GM21825 (cell line): ENCODE results near the gene ADPRHL1.
"Not testable (repeated sequence)": the region's sequence is repeated elsewhere in the genome, so short reads cannot be mapped to it uniquely, and the experiment has no call there.

Experiments
- ATAC-seq: cut with Tn5 transposase; IDR thresholded peaks from one replicate; pipeline ENCODE4 v1.9.1; 2021; ENCODE audit warnings: mild to moderate bottlenecking, moderate library complexity; ENCODE audit not compliant: unreplicated experiment

The ADPRHL1 gene

DNA sequence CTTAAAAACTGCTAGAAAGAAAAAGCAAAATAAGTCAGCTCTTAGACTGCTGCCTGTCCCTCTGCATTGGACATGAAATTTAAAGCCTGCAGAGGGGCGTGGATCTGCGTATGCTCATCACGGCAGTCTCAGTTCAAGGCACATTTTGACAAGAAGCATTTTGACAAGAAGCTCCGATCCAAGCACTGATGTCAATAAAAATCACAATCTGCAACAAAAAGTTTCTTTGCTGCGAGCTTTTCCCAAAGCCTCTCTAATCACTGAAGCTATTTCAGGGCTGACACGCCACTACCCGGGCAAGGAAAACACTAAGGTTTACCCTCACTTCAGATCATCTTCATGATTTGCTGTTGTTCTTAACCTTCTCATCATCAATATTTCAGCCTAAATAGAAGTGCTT is 29.8 kb upstream of the ADPRHL1 start:
- no peak for ATAC-seq

DNA sequence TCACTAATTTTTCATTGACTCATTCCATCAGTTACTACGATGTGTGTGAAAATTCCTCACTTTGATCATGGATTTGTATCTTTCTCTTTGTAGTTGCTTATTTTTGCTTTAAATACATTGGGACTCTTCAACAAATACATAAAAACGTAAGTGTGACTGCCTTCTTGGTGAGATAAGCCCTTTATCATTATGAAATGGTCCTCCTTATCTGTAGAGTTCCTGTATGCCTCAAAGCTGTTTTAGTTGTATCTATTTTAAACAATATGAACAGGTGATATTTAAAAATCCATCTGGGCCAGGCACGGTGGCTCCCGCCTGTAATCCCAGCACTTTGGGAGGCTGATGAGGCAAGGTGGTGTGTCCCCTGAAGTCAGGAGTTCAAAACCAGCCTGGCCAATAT is 25.9 kb upstream of the ADPRHL1 start:
- no peak for ATAC-seq

DNA sequence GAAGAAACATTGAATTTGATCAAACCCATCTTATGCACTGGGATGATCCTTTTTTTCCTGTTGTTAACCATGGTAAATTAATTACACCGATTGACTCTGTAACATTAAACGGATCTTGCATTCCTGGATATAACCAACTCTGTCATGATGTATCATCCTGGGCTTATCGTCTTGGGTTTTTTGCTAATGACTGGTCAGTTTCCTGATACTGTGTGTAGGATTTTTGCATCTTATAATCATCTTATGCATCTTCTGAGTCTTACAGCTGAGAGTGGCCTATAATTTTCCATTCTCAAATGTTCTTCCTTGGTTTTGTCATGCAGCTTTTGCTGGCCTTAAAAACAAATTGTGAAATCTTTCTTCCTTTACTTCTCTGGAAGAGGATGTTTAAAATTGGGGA is 24.4 kb upstream of the ADPRHL1 start:
- ATAC-seq: no peak

DNA sequence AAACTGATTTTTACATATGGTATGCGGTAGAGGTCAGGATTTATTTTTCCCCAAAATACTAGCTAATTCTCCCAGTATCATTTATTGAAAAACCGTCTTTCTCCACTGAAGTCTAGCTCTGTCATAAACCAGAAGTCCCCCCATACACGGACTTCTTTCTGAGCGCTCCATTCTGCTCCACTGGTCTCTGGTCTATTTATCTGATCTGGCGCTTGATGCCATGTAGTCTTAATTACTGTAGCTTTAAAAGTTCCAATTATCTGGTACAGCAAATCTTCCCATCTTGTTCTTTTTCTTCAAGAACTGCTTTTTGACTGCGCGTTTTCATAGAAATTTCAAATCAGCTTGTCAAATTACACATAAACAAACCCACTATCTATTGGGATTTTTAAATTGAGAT is 23.5 kb upstream of the ADPRHL1 start:
- no peak for ATAC-seq

DNA sequence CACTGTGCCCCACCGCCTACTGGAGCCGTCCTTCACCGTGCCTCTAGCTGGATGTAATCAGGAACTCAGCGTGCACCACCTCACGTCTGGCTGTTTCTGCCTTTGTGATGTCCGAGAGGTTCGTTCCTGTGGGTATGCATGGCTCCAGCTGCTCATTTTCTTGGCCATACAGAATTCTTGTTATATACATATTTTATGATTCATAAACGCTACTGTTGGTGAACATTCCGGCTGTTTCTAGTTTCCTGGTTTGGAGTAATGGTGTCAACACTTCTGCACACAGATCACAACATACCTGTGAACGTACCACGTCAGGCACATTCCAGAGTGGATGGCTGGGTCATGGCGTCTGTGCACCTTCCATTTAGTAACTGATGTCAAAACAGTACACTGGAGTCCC is 22.6 kb upstream of the ADPRHL1 start:
- no peak for ATAC-seq

DNA sequence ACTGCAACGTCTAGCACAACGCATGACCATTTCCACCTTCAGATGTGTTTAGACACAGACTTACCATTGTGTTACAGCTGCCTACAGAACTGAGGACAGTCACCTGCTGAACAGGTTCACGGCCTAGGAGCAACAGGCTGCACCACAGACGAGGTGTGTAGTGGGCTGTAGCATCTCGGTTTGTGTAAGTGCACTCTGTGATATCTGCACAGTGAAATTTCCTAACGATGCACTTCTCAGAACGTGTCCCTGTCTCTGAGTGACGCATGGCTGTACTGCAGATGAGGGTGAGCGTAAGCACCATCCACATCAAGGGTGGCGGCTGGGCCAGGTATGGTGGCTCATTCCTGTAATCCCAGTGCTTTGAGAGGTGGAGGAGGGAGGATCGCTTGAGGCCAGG is 22.0 kb upstream of the ADPRHL1 start:
- no peak for ATAC-seq

DNA sequence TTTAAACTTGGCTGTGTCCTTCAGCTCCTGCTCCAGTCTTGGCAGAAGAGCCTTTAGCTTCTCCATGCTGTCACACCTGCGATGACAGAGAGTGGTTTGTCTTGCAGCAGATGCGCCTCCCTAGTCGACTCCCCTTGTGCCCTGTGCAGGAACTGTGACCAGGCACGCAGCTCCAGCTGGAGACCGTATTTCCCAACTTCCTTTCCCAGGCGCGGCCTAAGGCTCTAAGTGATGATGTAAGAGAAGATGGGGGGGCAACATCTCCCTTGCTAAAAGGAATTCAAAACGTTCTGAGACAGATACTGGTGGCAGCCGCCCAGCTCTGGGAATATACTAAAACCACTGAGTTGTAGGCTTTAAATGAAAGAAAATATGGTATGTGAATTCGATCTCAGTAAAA is 20.9 kb upstream of the ADPRHL1 start:
- no peak for ATAC-seq

DNA sequence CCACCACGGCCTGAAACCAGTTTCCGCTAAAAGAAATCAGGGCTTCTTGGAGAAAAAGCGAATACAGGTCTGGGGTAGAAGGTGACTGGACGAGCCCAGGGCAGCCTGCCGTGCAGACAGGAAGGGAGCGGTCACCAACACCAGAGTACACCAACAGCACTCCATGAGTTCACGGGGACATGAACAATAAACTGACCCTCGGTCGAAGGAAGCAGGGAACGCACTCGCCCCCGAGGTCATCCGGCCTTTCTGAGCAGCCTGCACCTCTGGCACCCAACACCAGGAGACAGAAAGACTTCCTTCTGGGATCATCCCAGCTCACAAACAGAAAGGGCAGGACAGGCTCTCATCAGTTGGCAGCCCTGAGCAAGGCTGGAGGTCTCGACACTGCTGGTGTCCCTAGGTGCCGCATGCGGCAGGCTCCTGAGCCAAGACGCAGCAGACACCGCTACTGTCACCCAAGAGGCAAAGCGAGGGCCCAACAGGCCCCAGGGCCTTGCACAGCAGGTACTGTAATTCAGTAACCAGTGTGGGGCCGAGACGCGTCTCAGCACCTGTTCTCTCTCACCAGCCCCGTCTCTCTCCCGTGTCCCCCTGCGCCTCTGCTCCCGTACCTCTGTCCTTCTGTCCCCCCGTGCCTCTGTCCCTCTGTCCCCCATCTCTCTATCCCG is 19.2 kb upstream of the ADPRHL1 start:
- no peak for ATAC-seq

DNA sequence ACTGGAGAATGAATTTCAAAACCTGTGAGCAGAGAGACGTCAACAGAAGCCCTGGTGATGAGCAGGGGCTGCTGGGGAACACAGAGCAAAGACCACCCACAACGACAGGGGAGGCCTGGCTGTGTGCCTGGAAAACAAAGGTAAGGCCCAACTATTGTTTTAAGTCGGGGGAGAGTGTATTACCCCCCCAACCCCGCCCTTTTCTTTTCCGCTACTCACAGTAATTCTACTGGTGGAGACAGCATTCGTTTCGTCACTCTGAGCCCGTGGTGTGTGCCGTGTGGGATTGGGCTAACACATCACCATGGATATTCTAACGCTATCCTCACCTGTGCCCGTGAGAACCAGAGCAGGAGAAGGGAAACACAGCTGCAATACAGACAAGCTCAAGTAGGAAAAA is 18.6 kb upstream of the ADPRHL1 start:
- no peak for ATAC-seq

DNA sequence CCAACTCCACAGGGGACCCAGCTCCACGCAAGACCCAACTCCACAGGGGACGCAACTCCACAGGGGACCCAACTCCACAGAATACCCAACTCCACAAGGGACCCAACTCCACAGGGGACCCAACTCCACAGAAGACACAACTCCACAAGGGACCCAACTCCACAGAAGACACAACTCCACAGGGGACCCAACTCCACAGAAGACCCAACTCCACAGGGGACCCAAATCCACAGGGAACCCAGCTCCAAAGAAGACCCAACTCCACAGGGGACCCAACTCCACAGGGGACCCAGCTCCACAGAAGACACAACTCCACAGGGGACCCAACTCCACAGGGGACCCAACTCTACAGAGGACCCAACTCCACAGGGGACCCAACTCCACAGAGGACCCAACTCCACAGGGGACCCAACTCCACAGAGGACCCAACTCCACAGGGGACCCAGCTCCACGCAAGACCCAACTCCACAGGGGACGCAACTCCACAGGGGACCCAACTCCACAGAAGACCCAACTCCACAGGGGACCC is 17.4 kb upstream of the ADPRHL1 start:
- not testable (repeated sequence) for ATAC-seq

DNA sequence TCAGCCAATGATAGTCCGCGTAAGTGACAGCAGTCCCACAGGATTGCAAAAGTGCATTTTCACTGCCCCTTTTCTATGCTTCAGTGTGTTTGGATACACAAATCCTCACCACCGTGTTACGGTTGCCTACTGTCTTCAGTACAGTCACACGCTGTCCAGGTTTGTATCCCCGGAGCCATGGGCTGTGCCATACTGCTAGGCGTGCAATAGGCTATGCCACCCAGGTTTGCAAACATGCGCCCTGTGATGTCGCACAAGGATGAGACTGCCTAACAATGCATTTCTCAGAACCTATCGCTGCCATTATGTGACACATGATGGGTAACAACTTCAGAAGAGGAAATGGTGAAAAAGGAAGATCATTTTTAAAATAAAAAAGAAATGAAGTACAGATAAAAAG is 16.8 kb upstream of the ADPRHL1 start:
- ATAC-seq: no peak

DNA sequence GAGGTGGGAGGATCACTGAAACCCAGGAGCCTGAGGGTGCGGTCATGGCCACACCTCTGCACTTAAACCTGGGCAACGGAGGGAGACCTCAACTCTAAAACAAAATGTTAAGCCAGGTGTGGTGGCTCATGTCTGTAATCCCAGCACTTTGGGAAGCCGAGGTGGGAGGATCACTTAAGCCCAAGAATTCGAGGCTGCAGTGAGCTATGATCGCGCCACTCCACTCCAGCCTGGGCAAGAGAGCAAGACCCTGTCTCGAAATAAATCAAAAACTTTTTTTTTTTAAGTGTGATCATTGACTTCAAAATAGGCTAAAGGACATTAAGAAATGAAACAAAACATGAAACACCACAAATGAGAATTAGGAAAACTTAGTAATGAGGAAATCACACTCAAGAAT is 16.3 kb upstream of the ADPRHL1 start:
- ATAC-seq: no peak

DNA sequence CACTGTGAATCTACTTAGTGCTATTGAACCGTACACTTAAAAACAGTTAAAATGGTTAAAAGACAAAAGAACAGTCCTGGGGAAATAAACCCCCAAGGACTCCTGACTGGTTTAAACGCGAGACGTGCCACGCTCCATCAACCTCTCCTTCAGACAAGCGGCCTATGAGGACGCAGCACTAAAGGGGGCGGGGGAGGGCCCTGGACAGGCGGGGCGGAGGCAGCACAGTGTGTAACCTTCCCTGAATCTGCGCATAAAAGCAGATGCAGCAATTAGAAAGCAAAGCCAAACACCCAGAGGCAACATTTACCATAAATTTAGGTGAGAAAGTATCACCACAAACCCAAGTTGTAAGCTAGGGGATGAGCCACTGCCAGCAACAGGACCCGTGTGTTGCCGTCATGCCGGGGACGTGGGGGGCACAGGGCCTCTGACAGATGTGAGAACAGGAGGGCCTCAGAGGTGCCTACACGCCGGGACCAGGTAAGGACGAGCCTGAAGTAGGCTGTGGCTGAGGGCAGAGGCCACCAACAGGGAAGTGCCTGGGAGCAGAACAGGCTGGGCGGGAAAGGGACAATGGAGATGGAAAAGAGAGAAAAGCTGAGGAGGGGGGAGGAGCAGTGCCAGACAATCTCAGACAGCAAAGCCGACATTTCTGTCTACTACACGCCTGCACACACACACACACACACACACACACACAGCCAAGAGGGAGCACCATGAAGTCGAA is 15.3 kb upstream of the ADPRHL1 start:
- no peak for ATAC-seq

DNA sequence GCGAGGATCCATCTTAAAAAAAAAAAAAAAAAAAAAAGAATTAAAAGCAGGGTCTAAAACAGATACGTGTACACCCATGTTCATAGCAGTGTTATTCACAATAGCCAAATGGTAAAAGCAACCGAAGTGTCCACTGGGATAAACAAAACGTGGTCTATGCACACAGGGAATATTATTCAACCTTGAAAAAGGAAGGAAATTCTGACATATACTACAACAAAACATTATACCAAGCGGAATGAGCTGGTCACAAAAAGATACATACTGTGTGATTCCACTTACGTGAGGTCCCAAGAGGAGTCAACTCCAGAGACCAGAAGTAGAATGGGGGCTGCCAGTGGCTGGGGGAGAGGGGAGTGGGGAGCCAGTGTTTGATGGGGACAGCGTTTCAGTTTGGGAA is 14.7 kb upstream of the ADPRHL1 start:
- no peak for ATAC-seq

DNA sequence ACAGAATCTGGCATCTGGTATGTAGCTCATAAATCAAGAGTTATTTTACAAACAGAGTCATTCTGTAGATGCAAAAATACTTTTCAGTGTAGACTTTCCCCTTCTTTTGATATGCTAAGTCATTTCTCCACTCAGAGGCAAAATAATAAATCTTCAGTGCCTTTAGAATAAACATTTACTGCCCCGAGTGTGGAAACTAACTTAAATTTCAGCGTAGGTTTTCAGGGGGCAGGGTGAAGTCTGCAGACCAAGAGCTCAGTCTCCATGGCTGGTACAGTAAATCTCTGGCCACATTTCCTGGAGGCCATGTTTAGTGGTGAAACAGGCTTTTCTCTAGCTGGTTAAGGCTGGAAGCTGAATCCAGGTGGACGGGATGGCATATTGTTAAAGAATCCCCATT is 13.1 kb upstream of the ADPRHL1 start:
- ATAC-seq: no peak

DNA sequence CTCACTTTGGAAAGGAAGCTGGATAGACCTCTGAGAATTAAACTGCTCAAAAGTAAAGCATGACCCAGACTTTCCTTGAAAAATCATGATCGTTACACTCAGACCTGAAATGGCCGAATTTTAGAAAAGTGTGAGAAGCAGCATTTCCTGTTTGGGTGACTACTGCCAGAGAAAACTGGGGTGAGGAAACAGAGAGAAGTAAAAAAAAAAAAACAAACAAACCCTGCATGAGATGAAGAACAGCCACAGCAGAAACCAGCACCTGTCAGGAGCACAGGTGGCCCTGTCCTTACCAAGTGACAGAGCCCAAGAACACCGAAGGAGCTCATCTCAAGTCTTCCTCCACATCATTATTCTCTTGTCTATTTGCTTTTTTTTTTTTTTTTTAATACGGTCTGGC is 12.0 kb upstream of the ADPRHL1 start:
- no peak for ATAC-seq

DNA sequence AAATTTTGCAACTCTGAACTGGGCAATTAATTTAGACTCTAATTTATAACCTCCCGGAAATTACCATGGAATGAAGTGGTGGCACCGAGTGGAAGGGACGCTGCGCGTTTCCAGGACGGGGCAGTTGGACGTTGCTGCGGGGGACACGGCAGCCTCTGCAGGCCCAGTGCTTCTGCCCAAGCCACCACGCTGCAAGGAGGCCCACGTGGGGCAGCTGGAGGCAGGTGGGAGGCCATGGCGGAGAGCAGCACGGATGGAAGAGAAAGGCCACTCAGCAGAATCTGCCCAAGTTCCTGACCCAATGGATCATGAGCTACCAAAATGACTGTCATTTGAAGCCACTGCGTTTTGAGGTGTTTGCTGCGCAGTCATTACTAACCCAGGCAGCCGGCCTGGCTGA is 11.2 kb upstream of the ADPRHL1 start:
- ATAC-seq: no peak

DNA sequence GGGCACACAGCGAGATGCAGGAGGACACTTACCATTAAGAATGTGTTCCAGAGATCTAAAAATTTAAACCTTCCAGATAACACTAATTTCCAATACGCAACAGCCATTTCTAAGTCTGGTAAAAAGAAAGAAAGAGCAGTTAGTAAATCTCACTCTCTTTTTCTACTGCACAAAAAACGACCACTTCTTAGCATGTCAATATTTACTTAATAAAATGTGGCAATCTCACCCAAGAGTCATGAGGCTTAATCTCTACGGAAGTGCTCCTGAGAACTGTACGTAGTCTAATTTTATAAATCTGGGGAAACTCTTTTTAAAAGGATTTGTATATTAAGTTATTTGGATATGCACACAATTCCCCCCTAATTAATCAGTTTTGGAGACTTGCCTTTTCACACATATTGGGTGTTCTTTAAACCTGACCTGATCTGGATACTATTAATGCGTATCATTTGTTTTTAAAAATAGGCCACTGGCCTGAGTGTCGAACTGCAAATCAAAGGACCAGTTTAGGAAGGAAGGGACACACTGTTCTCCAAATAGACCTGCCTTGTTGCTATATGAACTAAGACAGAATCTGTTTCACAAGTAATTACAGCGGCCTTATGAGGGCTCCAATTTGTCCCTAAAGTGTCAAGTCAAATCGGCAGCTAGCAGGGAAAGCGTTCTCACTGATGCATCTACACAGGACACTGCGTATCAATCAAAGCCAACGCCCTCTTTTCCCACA is 7.9 kb upstream of the ADPRHL1 start:
- no peak for ATAC-seq

DNA sequence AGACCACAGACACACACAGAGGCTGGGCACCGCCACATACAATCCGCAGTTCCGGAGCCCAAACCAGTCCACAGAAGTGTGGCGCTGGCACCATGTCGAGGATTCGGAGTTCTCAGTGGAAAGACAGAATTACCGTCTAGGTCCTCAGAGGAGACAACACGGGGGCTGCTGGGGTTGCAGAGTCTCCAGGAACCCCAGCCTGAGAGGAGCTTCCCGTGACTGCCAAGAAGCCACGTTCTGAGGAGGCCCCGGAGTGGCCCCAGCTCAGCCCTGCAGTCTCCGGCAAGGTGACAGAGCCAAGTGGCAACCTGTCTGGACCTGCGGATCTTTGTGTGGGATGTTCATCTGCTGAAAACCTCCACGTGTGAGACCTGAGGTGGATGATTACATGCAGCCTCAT is 7.3 kb upstream of the ADPRHL1 start:
- no peak for ATAC-seq

DNA sequence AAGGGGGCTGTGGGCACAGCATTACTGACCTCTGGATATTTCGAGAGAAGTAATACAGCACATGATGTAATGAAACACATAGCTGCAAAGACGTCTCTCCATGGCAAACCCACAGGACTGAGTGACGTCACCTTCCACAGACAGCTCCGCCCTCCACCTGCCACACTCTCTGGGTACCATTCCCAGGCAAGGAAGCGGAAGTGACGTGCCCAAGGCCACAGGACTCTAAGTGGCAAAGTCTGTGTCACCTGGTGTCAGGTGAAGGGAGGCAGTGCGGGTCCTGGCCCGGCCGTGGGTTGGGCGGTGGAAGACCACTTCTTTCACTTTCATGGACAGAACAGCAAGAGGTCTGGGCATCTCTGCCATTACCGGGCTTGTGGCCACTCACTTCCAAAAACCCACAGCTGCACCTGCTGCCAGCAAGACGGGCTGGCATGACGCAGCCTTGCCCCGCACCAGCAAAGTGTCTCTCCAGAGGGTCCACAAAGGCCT is 6.8 kb upstream of the ADPRHL1 start:
- no peak for ATAC-seq

DNA sequence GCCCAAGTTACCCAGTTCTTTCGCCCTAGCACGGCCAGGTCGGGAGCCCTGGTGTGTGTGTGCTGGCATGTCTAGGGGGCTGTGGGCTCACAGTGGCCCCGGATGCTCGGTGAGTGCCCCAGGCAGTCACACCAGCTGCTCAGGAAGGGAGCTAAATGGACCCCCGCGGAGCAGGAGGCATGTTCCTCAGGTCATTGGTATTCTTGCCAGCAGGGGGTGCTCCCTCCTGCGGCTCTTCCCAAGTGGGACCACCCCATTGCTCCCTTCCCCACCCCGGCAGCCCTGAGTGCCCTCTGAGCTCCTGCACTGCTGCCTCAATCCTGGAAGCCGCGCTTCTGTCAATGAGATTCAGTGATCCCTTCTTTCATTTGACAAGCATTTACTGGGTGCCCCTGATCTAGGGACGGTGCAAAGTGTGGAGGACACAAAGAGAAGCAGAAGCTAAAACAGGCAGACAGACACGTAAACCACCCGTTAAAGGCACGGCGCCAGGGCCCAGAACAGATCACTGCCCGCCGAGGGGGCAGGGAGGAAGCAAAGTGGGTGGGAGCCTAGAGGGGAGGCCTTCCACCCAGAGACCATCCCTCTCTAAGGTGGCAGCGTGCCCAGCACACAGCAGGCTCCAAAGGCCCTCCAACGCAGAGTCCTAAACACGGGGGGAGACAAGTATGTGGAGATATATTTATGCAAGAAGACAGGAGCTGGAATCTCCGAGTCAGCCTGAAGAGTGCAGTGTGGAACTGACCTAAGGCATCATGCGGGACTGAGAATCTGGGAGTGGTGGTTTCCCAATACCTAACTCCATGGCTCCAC is 5.2 kb upstream of the ADPRHL1 start:
- ATAC-seq: no peak
